ENCODE results near the gene METTL23.

- TF ChIP-seq CTCF (IDR thresholded peaks at IDR 0.05) = no peak
- no peak for TF ChIP-seq ZFX (IDR thresholded peaks at IDR 0.05; ENCODE audit: borderline replicate concordance)
Observed at GRCh38 chr17:76747716-76748363, 21.2 kb downstream of the METTL23 start.
